NK-92 (cell line): ENCODE measurements around the gene C14orf132.

Experiments
- DNase-seq: peaks from one replicate; lab custom pipeline; 2025; ENCODE audit not compliant: unreplicated experiment; lab: John Stamatoyannopoulos, UW

C14orf132 gene

GRCh38 chr14:96096639-96097610, 57.8 kb downstream of the C14orf132 start:
- no peak for DNase-seq

GRCh38 chr14:96097752-96098151, 58.6 kb downstream of the C14orf132 start:
- DNase-seq, result no peak

- no peak for DNase-seq
Observed at GRCh38 chr14:96098309-96098998, 59.3 kb downstream of the C14orf132 start.

- no peak for DNase-seq
Observed at GRCh38 chr14:96098999-96099335, 59.8 kb downstream of the C14orf132 start.

- DNase-seq, result no peak
Observed at GRCh38 chr14:96100161-96101064, 61.3 kb downstream of the C14orf132 start.

GRCh38 chr14:96102081-96102856, 63.1 kb downstream of the C14orf132 start:
- DNase-seq, result no peak

GRCh38 chr14:96103075-96103474, 63.9 kb downstream of the C14orf132 start:
- no peak for DNase-seq

GRCh38 chr14:96103560-96104460, 64.6 kb downstream of the C14orf132 start:
- no peak for DNase-seq

- no peak for DNase-seq
Observed at GRCh38 chr14:96104469-96105057, 65.4 kb downstream of the C14orf132 start.

- DNase-seq, result no peak
Observed at GRCh38 chr14:96105089-96105925, 66.1 kb downstream of the C14orf132 start.

- DNase-seq, result no peak
Observed at GRCh38 chr14:96105926-96106441, 66.8 kb downstream of the C14orf132 start.

GRCh38 chr14:96106891-96107290, 67.7 kb downstream of the C14orf132 start:
- no peak for DNase-seq

GRCh38 chr14:96108061-96108795, 69.1 kb downstream of the C14orf132 start:
- DNase-seq, result no peak

GRCh38 chr14:96108911-96109310, 69.7 kb downstream of the C14orf132 start:
- DNase-seq, result no peak

GRCh38 chr14:96109596-96110355, 70.6 kb downstream of the C14orf132 start:
- no peak for DNase-seq

- no peak for DNase-seq
Observed at GRCh38 chr14:96112032-96112431, 72.9 kb downstream of the C14orf132 start.
